ENCODE data around the gene HLA-DOB.

DNA sequence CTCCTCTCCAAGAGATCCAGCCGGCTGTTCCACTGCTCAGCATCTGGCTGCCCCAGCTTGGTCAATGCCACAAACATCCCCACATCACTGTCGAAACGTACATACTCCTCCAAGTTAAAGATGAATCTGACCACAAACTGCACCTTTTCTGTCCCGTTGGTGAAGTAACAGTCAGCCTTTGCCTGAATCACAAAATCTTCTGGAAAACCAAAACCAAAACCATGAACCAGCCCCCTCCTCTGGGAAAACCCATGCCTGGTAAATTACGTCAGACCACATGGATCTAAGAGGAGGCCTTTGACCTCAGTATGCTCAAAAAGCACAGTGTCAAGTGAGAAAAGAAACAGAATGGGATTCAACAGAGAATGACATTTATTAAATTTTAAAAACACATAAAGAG, 1.7 kb downstream of the HLA-DOB start:
- TF ChIP-seq, protein P1, sequence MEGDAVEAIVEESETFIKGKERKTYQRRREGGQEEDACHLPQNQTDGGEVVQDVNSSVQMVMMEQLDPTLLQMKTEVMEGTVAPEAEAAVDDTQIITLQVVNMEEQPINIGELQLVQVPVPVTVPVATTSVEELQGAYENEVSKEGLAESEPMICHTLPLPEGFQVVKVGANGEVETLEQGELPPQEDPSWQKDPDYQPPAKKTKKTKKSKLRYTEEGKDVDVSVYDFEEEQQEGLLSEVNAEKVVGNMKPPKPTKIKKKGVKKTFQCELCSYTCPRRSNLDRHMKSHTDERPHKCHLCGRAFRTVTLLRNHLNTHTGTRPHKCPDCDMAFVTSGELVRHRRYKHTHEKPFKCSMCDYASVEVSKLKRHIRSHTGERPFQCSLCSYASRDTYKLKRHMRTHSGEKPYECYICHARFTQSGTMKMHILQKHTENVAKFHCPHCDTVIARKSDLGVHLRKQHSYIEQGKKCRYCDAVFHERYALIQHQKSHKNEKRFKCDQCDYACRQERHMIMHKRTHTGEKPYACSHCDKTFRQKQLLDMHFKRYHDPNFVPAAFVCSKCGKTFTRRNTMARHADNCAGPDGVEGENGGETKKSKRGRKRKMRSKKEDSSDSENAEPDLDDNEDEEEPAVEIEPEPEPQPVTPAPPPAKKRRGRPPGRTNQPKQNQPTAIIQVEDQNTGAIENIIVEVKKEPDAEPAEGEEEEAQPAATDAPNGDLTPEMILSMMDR (IDR thresholded peaks at IDR 0.05; ENCODE audit: insufficient read depth, low read depth, low read length) = no peak
- no peak for TF ChIP-seq EZH2 (IDR thresholded peaks at IDR 0.05; ENCODE audit: insufficient read depth, low read length)

Measured in astrocyte (in vitro differentiated cells and primary cell).